NCI-H446 (cell line): ENCODE measurements around the gene TSSK1B.
"Not testable (repeated sequence)": the region's sequence is repeated elsewhere in the genome, so short reads cannot be mapped to it uniquely, and the experiment has no call there.

Source experiments
- DNase-seq, 2 experiments: peaks; one replicate each; lab custom pipeline; 2025; lab: John Stamatoyannopoulos, UW

Gene TSSK1B

GRCh38 chr5:113434889-113435288 is at the start of gene TSSK1B:
TSSK1B (minus strand) TSS chr5:113434989; CDS start chr5:113434839, 150 bp downstream.
- DNase-seq, result peak; percentile 44 to 82

- no peak for DNase-seq
Measured at GRCh38 chr5:113480243-113480642, 45.5 kb upstream of the TSSK1B start.

GRCh38 chr5:113478691-113479090 is 43.9 kb upstream of the TSSK1B start:
- DNase-seq, result no peak

- no peak for DNase-seq
Measured at GRCh38 chr5:113474100-113474728, 39.4 kb upstream of the TSSK1B start.

- DNase-seq, result no peak
Measured at GRCh38 chr5:113463032-113463431, 28.2 kb upstream of the TSSK1B start.

- not testable (repeated sequence) for DNase-seq
Measured at GRCh38 chr5:113457106-113457505, 22.3 kb upstream of the TSSK1B start.

- no peak for DNase-seq
Measured at GRCh38 chr5:113452941-113453340, 18.2 kb upstream of the TSSK1B start.

GRCh38 chr5:113451797-113452196 is 17.0 kb upstream of the TSSK1B start:
- peak in 1 of 2 experiments; percentile 77 for DNase-seq

GRCh38 chr5:113450929-113451328 is 16.1 kb upstream of the TSSK1B start:
- no peak for DNase-seq

- DNase-seq, result peak in 1 of 2 experiments; percentile 3
Measured at GRCh38 chr5:113450462-113450861, 15.7 kb upstream of the TSSK1B start.

GRCh38 chr5:113448252-113448651 is 13.5 kb upstream of the TSSK1B start:
- DNase-seq, result no peak

- DNase-seq, result peak in 1 of 2 experiments; percentile 68
Measured at GRCh38 chr5:113447498-113448050, 12.8 kb upstream of the TSSK1B start.

GRCh38 chr5:113446358-113446927 is 11.7 kb upstream of the TSSK1B start:
- DNase-seq, result peak in 1 of 2 experiments; percentile 7

GRCh38 chr5:113437111-113437510 is 2.3 kb upstream of the TSSK1B start:
- DNase-seq, result no peak

GRCh38 chr5:113435575-113435974 is 786 bp upstream of the TSSK1B start:
- DNase-seq, result peak; percentile 46 to 92

- DNase-seq, result no peak
Measured at GRCh38 chr5:113433862-113434612, 752 bp downstream of the TSSK1B start.

- DNase-seq, result no peak
Measured at GRCh38 chr5:113433071-113433470, 1.7 kb downstream of the TSSK1B start.

- peak in 1 of 2 experiments; percentile 14 for DNase-seq
Measured at GRCh38 chr5:113427871-113428574, 6.8 kb downstream of the TSSK1B start.

- DNase-seq, result peak; percentile 76 to 93
Measured at GRCh38 chr5:113425909-113426308, 8.9 kb downstream of the TSSK1B start.

- DNase-seq, result no peak
Measured at GRCh38 chr5:113421693-113422092, 13.1 kb downstream of the TSSK1B start.

- DNase-seq, result no peak
Measured at GRCh38 chr5:113405530-113405929, 29.3 kb downstream of the TSSK1B start.

- no peak for DNase-seq
Measured at GRCh38 chr5:113404269-113404668, 30.5 kb downstream of the TSSK1B start.
